CD1c-positive myeloid dendritic cell (primary cell): Measurements from ENCODE around the gene KCNG2.

Experiments used
- DNase-seq: peaks from one replicate; pipeline ENCODE4 v3.0.0-alpha.2; 2016; ENCODE audit errors: extremely low spot score

The KCNG2 gene

DNA sequence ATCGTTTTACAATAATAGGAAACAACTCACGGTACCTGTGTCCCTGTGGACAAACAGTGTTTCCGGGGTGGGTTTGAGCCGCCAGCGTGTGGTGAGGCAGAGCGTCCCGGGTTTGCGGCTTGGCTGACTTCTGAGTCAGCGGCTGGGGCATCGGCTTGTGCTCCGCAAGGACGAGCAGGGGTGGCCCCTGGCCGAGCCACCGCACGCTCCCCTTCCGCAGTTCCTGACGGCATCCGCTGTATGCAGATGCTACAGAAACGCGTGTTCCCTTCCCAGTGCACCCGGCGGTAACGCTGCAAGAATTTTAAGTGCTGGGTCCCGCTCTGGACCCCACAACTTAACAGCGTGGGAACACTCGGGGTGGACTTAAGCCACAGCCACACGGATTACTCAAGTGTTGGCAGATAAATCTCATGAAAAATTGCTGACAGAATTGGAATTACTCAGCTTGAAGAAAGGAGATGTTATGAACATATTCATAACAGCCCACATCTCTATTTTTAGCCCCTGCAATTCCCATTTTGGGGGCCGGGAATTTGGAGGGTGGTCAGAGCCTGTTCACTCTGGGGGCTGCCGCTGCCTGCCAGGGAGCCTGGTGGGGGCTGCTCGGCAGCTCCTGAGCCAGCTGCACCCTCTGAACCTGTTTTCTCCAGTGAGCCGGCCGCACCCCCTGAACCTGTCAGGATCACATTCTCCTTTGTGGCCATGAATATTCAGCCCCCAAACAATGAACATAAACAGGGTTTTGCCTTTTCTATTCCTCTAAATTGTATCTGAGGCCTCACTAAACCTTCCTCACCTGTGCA is 12.6 kb upstream of the KCNG2 start:
- no peak for DNase-seq

DNA sequence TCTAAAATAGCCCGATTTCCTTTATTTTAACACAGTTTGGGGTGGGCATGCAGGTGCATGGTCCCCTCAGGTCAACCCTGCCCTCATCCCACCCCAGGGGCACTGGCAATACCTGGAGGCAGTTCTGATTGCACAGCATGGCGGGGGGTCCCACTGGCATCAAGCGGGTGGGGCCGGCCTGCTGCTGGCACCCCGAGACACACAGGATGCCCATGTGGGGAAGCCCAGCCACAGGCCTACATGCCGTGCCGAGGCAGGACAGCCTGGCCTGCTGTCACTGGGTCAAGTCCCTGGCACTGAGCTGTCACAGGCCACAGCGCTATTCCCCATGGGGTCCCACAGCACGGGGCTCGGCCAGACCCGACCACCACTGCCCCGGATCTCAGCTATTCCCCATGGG is 11.9 kb upstream of the KCNG2 start:
- no peak for DNase-seq

DNA sequence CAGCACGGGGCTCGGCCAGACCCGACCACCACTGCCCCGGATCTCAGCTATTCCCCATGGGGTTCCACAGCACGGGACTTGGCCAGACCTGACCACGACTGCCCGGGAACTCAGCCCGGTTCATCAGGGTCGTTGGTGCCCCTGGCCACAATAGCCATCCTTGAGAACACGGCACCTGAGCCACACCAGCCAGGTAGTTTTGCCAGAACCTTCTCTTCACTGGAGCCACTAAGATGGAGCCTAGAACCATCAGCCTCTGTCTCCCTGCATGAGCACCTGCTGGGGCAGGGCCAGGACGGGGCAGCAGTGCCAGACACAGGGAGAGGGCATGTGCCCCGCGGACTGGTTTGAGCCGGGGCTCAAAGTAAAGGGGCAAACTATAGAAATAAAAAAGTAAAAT is 11.4 kb upstream of the KCNG2 start:
- DNase-seq = no peak

DNA sequence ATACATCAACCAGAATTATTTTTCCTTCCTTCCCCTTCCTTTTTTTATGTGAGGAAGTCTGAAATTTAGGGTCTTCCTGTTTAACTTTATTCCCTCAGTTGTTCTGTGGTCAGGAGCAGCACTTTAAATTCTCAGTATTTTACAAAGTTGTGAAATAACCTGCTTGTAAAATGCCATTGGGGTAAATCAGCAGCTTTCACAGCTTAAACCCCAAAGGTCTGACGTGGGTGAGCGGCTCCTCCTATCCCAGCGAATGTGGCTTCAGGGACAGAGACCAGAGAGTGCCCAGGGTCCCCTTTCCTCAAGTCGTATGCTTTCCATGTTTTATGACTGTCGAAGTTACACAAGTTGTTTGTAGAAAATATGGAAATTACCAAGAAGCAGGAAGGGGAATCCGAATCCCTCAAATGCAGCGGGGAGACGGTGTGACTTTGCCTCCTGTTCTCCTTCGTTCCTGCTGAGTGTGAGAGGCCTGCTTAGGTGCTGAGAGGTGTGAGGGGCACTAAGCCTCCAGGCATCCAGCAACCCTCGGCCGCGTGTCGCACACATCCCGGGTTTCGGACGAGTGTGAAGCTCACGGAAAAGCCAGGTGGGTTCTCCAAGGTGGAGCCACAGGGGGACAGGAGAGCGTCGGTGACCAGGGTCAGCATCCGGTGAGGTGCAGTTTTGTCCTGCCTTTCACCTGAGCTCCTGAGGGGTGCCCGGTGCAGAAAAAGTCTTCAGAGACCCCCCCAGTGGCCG is 10.8 kb upstream of the KCNG2 start:
- DNase-seq = no peak

DNA sequence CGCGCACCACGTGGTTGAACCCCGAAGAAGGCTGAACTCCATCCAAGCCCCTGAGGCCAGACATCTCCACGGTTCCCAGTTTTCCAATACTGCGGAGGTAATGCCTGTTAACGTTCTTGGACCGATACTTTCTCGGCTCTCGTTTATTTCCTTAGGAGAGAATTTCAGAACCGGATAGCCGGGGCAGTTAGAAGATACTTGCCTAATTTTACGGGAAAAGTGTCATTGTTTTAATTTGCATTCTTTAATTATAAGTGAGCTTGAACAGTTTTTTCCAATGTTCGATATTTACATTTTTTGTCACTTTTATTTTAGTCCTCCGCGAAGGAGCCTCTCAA is 10.2 kb upstream of the KCNG2 start:
- DNase-seq = no peak

DNA sequence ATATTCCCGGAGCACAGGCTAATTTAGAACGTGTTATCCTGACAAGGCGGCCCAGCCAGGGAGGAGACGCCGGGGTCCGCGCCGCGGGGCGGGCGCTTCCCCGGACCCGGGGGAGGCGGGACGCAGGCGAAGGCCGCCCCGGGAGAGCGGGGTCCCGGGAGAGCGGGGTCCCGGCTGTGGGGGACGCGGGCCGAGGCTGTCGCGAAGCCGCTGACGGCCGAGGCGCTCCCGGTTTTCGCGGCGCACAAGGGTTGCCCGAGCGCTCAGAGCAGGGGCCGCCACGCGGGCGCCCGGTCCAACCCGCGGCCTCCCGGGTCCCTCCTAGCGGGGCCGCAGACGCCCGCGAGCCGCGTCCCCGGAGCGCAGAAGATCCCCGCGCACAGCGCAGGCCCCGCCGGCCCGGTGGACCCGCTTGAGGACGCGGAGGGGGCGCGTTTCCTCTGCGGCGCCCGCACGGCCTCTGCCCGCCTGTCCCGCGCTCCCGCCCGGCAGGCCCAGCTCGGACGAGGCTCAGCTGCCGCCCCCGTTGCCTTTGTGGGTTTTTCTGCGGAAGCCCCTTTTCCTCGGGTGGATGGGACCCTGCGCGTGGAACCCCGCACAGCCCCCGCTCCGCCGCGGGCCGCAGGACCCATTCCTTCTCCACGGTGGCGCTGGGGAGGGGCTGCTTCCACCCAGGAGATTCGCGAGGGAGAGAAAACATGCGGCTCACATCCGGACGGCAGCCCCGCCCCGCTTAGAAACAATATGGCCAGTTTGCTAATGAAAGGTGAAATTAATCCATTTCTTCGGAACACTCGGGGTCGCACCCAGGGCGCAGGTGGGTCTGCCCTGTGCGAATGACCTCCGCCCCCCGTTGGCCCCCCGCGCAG is 9.6 kb upstream of the KCNG2 start:
- no peak for DNase-seq

DNA sequence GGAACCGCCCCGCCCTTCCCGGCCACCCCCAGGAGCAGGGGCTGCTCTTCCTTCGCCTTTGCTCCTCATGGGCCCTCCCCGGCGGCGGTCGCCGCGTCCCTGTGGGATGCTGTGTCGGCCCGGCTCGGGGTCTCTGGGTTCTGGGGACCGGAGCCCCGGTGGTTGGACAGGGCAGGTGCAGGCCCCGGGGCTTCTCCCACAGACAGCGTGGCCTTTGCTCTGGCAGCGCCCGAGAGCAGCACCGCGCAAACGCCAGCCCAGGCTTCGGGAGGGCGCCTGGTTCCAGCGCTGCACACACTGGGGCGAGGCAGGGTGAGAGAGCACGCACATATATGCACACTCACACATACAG is 9.0 kb upstream of the KCNG2 start:
- no peak for DNase-seq

DNA sequence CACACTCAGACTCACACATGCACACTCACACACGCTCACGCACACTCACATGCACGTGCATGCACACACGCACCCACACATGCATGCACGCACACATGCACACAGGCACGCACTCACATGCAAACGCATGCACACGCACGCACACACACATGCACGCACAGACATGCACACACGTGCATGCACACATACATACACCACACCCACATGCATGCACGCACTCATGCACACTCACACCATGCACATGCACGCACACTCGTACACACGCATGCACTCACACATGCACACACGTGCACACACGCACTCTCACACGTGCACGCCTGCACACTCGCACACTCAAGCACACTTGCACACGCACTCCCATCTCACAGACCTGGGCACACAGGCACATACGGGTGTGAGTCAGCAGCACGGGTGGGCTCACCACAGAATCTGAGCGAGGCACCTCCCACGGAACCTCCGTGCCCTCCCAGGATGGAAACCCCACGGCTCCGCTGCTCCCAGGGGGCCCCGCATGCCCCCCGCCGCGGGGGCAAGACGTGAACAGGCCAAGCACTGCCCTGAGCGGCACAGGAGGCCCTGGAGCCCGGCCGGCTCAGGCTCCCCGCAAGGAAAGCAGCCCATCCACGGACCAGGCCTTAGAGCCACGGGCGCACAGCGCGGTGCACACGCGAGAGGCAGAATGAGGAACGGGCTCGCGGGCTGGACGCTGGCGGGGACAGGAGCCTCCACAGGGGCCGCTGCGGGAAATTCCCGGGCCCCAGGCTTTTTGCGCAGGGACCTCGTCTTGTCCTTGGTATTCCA is 8.4 kb upstream of the KCNG2 start:
- DNase-seq = no peak

DNA sequence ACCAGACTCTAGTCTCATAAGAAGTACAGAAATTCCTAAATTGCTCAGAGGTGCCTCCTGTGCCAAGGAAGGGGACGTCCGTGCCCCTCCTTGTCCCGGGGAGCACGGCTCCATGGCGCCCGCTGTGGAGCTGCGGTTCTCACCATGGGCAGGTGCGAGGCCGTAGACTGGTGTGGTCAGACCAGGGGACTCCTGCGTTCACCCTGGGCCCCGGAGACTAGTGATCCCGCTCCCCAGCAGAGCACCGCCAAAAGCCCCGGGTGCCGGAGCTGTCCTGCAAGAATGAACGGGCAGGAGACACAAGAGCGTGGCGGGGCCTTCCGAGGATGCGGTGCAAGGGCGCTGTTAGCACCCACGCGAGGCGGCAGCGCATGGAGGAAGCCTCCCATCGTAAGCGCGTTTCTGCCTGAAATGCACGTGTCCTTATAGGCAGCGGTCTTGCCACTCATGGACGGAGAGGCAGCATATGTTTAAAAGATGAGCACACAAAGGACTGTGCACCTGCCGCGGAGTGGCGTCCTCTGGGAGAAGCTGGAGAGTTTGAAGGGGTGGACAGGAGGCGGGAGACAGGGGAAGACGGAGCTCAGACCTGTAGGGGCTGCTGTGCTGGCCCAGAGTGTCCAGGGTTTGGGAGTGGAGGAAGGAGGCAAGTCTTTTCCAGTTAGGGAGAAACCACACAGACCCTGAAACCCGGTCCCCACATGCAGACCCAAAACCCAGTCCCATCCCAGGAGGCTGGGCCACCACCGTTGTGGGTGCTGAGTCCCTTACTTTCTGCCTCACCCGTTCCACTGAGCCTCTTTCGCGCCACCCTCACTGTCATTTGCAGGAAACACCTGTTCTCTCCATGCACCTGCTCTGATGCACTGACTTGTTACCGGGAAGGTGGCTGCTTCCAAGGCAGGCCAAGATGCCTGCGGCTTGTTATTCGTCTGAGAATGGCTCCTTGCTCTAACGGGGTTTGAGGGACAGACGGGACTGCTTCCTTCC is 7.5 kb upstream of the KCNG2 start:
- no peak for DNase-seq

DNA sequence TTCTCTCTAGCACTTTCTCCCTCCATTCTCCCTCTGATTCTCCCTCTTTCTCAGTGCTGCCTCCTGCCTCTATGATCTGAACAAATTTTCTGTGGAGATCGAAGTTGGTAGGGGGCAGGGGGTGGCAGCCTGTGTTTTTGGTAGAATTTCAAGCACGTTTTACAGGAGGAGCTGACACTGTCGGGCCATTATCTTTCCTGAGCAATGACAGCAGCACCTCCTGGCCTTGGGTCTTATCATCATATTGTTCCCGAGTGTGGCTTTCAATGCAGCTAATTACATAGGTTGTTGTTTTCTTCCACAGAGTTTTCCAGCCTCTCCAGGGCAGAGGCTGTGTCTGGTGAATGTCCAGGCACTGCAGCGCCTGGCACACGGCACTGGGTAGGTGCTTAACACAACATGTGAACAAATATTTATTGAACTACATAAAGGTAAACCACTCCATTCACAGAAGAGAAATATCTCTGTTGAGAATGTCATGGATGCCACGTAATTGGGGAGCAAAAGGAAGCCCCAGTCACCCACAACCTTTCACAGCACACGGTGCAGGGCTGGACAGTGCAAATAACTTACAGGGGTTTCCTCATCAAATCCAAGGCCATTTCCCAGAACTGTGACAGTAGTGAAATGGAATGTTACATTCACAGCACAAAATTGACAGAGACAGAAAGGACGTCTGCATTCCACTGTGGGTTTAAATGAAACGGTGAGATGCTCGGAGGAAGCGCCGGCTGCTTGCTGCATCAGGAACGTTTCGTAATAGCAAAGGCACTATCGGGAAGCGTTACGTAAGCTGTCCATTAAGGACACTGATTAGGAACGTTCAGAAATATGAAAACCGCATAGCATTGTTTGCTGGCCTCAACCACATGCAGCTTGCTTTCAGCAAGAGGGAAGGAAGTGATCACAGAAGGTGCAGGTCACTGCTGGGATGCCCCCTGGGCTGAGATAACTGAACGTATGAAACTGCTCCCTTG is 6.5 kb upstream of the KCNG2 start:
- peak; percentile 70 for DNase-seq

DNA sequence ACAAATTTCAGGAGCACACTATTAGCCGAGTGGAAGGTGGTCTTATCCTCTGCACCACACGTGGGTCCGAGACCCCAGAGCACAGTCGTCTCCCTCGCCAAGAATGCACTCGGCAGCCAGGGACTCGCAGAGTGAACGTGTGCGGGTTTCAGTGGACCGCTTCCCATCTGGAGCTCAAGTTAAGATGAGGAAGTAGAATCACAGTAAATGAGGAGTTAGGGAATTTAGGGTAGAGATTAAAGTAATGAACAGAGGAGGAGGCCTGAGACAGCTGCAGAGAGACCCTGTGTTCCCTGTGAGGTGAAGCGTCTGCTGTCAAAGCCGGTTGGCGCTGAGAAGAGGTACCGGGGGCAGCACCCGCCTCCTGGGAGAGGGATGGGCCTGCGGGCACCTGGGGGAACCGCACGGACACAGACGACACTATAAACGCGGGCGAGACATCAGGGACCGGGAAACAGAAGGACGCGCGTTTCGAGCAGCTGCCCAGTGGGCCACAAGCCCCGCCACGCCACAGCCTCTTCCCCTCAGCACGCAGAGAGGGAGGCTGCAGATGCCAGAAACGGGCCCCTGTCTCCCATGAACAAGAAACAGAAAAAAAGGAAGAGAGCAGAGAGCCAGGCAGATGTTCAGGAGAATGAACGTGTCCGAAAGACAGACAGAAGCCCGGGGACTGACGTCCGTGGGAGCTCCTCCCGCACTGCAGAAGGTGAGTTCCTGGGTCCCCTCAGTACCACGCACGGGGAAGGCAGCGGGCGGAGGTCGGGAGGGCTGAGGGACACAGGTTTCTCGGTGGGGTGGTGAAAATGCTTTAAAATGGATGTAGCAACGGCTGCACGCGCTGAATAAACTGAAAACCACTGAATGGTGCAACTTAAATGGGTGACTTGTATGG is 5.4 kb upstream of the KCNG2 start:
- peak; percentile 24 for DNase-seq

DNA sequence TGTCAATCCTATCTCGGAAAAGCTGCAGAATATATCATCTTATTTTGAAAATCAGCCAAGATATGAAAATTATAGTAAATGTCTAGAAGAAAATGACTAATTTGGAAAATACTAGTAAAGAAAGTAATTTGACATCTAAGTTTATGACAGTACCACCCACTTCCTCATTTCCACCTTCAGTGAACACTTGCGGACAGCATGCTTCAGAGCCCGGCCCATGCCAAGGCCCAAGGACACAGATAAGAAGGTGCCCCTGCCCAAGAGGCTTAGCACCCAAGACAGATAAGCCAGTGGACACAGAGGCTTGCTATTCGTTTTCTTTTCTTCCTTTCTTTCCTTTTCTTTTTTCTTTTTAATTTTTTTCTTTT is 4.8 kb upstream of the KCNG2 start:
- peak; percentile 66 for DNase-seq

DNA sequence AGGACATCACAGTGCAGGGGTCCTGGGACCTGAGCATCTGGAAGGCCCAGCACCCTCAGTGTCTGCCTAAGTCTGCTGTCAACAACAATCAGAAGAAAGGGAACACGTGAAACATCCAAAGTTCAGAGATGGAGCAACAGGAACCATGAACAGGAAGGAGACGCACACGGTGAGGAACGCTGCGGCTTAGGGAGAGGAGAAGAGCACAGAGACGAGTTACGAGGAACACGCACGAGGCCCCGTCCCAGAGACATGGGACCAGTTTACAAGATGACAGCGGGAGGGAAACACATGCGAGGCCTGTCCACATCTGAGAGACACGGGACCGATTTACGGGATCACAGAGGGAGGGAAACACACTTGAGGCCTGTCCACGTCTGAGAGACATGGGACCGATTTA is 2.9 kb upstream of the KCNG2 start:
- peak; percentile 15 for DNase-seq

DNA sequence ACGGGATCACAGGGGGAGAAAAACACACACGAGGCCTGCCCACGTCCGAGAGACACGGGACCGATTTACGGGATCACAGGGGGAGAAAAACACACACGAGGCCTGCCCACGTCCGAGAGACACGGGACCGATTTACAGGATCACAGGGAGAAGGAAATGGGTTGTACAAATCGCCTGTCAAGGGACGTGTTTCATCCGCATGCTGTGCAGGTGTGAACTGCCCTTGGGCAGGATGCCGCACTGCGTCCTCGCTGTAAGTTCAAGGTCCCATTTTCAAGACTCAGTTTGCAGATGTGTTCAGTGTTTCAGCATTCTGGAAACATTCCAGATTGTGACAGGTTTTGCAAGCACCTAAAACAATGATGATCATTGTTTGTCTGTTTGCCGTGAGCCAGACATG is 2.3 kb upstream of the KCNG2 start:
- DNase-seq = no peak

DNA sequence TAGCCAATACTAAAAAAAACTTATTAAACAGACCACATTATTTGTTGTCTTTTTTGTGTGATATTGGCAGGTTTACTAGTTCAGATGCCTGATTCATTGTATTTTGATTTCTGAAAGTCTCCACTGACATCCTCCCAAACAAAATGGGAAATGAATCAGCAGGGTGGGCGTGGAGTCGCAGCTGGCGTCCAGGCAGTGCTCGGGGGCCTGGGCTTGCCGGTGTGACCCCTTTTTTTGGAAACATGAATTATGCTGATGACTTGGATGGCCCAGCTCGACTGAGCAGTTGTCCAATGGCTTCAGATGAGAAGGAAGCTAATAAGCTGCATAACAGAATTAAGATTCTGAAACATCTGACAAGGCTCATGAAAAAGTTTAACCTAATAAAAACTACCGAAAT is 1.7 kb upstream of the KCNG2 start:
- peak; percentile 37 for DNase-seq

DNA sequence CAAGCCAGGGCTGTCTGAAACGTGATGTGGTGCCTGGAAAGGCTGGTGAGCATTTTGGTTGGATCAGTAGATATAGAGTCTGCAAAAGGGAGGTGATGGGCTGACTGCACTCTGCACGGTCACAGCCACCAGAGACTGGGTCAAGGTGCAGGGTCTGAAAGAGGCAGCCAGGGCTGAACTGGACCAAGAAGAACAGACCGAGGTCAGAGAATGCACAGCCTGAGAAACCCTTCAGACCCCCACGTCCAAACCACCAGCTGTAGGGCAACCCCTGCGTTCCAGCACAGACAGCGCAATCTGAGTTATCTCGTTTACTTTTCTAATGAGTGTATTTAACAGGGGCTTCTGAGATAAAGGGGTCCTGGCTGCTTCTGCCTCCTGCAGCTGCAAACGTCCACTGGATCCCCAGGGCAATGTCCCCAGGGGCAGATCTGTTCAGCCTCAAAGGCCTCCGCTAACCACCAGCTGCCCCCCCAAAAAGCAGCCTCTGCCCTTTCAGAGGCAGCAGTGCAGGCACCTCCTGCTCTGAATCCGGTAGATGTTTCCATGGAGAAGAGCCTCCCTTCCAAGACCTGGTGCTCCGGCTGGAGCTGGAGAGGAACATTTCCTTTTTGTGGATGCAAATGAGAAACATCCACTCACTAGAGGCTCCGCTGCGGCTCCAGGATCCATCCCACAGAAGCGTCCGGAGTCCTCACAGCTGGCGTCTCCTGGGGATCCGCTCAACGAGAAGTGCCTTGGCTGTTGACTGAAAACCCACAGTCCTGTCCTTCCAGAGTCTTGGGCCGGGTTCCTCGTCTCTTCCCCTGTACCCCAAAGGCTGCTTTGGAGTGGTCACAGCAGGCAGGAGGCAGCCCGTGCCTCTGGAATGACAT is 970 bp upstream of the KCNG2 start:
- no peak for DNase-seq

DNA sequence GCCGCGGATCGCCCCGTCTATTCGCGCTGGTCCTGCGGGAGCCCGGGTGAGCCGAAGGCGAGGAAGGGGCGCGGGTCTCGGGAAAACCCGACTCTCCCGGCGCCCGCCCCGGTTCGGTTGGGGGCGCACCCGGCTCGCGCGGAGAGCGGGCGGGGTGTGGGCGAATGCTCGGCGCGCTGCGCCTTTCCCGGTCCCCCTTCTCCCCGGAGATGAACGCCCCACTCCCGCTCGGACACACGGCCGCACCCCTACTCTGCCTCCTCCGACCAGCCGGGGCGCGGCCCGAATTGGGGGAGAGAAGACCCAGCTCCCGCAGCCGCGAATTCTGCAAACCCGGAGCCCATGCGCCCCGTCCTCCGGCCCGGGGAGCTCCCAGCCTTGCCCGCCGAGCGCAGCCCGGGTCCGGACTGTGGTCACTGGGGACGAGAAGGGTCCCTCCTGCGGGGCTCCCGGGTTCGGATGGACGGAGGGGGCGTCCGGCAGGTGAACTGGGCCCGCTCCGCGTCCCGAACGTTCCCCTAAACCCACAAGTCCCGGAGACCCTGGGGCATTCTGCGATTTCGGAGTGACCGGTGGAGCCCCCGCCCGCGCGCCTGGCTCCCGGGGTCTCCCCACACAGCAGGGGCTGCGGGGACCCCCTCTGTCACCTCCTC is 734 bp downstream of the KCNG2 start:
- DNase-seq = no peak
